Neutrophil (primary cell): ENCODE measurements around the gene RBP5.

Experiments used
- H3K27ac ChIP-seq: fragments of 200-600 bp; sonication (generic); 2 replicates; pipeline ENCODE4 v1.5.1; 2016; ENCODE audit warnings: mild to moderate bottlenecking, moderate library complexity
- H3K27me3 ChIP-seq: fragments of 200-600 bp; sonication (generic); 2 replicates; pipeline ENCODE4 v1.6.0; 2016; ENCODE audit warnings: mild to moderate bottlenecking
- H3K36me3 ChIP-seq: fragments of 200-600 bp; sonication (generic); 2 replicates; pipeline ENCODE4 v1.5.1; 2017
- H3K4me1 ChIP-seq, 2 experiments: fragments of 200-600 bp in 1 of 2; sonication (generic) in 1 of 2; 1 replicate in 1 of 2; 2 replicates in 1 of 2; pipeline versions ENCODE4 v1.5.1 to v1.6.1; 2013 to 2016; ENCODE audit warnings: low read depth in 1 of 2, low read length in 1 of 2, mild to moderate bottlenecking in 1 of 2, moderate library complexity in 1 of 2; ENCODE audit not compliant: control insufficient read depth in 1 of 2, insufficient read depth in 1 of 2
- H3K4me3 ChIP-seq, 2 experiments: fragments of 200-600 bp in 1 of 2; sonication (generic) in 1 of 2; 1 replicate in 1 of 2; 2 replicates in 1 of 2; pipeline ENCODE4 v1.5.1; 2013 to 2016; ENCODE audit warnings: low read depth in 1 of 2, low read length in 1 of 2, mild to moderate bottlenecking in 1 of 2, moderate library complexity in 1 of 2
- H3K9me3 ChIP-seq: fragments of 200-600 bp; sonication (generic); 2 replicates; pipeline ENCODE4 v1.5.1; 2016
- CTCF ChIP-seq: fragments of 200-600 bp; sonication (generic); IDR thresholded peaks from 2 replicates; pipeline ENCODE4 v1.5.1; 2016; ENCODE audit warnings: antibody characterized with exemption

The RBP5 gene

GRCh38 chr12:7142056-7142644, 13.5 kb upstream of the RBP5 start:
- Histone ChIP-seq H3K27me3 (no peaks in the 10 kb centered on the region), H3K4me3 (no peak overlapping the region), H3K36me3 (peaks cover 47% of the 10 kb centered on the region), H3K27ac (no peak overlapping the region), H3K9me3 (no peaks in the 10 kb centered on the region), H3K4me1 (peaks cover 0 to 2% of the 10 kb centered on the region in 2 experiments)
- peak; percentile 40 for TF ChIP-seq CTCF

- H3K4me1 ChIP-seq, result peaks cover 0 to 2% of the 10 kb centered on the region in 2 experiments
Measured at GRCh38 chr12:7141351-7142005, 12.8 kb upstream of the RBP5 start.

GRCh38 chr12:7139200-7139599, 10.5 kb upstream of the RBP5 start:
- H3K4me1 ChIP-seq, result peaks cover 0 to 2% of the 10 kb centered on the region in 2 experiments
- H3K4me3 ChIP-seq, result no peak overlapping the region
- no peaks in the 10 kb centered on the region for H3K9me3 ChIP-seq
- H3K27me3 ChIP-seq, result no peaks in the 10 kb centered on the region
- H3K27ac ChIP-seq, result no peak overlapping the region
- TF ChIP-seq CTCF, result no peak
- peaks cover 60% of the 10 kb centered on the region for H3K36me3 ChIP-seq

More at GRCh38 chr12:7141351-7142005, 12.8 kb upstream of the RBP5 start:
- Histone ChIP-seq H3K27me3 (no peaks in the 10 kb centered on the region), H3K36me3 (peaks cover 47% of the 10 kb centered on the region), H3K27ac (no peak overlapping the region), H3K9me3 (no peaks in the 10 kb centered on the region), H3K4me3 (no peak overlapping the region)
- TF ChIP-seq CTCF, result no peak

GRCh38 chr12:7137908-7138307, 9.2 kb upstream of the RBP5 start:
- no peak overlapping the region for H3K4me3 ChIP-seq
- H3K4me1 ChIP-seq, result peaks cover 0 to 2% of the 10 kb centered on the region in 2 experiments
- TF ChIP-seq CTCF, result no peak
- no peak overlapping the region for H3K27ac ChIP-seq
- H3K27me3 ChIP-seq, result peaks cover under 1% of the 10 kb centered on the region
- peaks cover 64% of the 10 kb centered on the region for H3K36me3 ChIP-seq
- H3K9me3 ChIP-seq, result no peaks in the 10 kb centered on the region

GRCh38 chr12:7136676-7137075, 8.0 kb upstream of the RBP5 start:
- H3K9me3 ChIP-seq, result no peaks in the 10 kb centered on the region
- H3K27ac ChIP-seq, result no peak overlapping the region
- H3K36me3 ChIP-seq, result peaks cover 61% of the 10 kb centered on the region
- no peak overlapping the region for H3K4me3 ChIP-seq
- peaks cover 12% of the 10 kb centered on the region for H3K27me3 ChIP-seq
- H3K4me1 ChIP-seq, result peaks cover 0 to 2% of the 10 kb centered on the region in 2 experiments
- no peak for TF ChIP-seq CTCF
